ENCODE measurements around the gene PAQR8. TPM values are rescaled to one million over a fixed set of nuclear protein-coding genes. Genes with fewer than 3 reads are reported as not detected.

The PAQR8 gene
- total RNA-seq, 1 experiment from 2014 or later, result 3.7 TPM

DNA sequence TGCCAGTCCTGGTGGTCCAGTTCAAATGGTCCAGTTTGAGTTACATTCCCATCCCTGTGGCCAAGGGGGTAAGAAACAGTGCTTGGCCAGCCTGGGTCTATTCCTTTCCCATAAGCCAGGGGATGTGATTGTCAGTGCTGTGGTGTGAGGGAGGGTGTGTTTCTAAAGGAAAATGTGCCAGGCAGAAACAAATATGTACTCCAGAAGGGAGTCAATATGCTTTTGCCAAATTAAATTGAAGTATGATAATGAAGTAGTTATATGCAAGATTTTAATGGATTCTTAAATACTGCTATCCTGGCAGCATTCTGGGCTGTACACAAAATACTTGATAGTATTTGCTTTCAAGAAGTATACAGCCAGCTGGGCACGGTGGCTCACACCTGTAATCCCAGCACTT is 16.6 kb upstream of the PAQR8 start:
- no peaks in the 10 kb centered on the region; the same call in 1 of the 2 replicates for H3F3A ChIP-seq (ENCODE audit: insufficient read depth, low read depth)
- no peak overlapping the region for H3K27ac ChIP-seq
- no TSS peak for BruUV-seq (replicated peaks)
- no peak overlapping the region for H3K4me3 ChIP-seq
- no peaks in the 10 kb centered on the region for H3K9me3 ChIP-seq (ENCODE audit: insufficient read depth, low read depth)
- no peaks in the 10 kb centered on the region; the same call in 1 of the 2 replicates for H3K4me1 ChIP-seq (replicated peaks; ENCODE audit: insufficient read depth)
- H3K79me2 ChIP-seq (ENCODE audit: low read depth), result no peaks in the 10 kb centered on the region
- no peak overlapping the region for H3K4me2 ChIP-seq
- no peaks in the 10 kb centered on the region for H3K9me2 ChIP-seq (ENCODE audit: insufficient read depth)
- no peaks in the 10 kb centered on the region for H3K36me3 ChIP-seq (ENCODE audit: low read depth)
- intact Hi-C loops (cut with micrococcal nuclease; ENCODE audit: unreplicated experiment), result no loop called here
- H4K20me1 ChIP-seq (ENCODE audit: insufficient read depth), result no peaks in the 10 kb centered on the region
- ChIA-PET CTCF (no interaction called here), POLR2A (ENCODE audit: unreplicated experiment) (no interaction called here)
- no peaks in the 10 kb centered on the region for H3K27me3 ChIP-seq (ENCODE audit: insufficient read depth, low read depth)
- no peak for TF ChIP-seq EZH2 (IDR thresholded peaks at IDR 0.05; ENCODE audit: low read depth)
- TF ChIP-seq, protein P1, sequence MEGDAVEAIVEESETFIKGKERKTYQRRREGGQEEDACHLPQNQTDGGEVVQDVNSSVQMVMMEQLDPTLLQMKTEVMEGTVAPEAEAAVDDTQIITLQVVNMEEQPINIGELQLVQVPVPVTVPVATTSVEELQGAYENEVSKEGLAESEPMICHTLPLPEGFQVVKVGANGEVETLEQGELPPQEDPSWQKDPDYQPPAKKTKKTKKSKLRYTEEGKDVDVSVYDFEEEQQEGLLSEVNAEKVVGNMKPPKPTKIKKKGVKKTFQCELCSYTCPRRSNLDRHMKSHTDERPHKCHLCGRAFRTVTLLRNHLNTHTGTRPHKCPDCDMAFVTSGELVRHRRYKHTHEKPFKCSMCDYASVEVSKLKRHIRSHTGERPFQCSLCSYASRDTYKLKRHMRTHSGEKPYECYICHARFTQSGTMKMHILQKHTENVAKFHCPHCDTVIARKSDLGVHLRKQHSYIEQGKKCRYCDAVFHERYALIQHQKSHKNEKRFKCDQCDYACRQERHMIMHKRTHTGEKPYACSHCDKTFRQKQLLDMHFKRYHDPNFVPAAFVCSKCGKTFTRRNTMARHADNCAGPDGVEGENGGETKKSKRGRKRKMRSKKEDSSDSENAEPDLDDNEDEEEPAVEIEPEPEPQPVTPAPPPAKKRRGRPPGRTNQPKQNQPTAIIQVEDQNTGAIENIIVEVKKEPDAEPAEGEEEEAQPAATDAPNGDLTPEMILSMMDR (conservative IDR thresholded peaks at IDR 0.05), result no peak
- H2AFZ ChIP-seq, result no peak overlapping the region
- DNase-seq, result no peak

DNA sequence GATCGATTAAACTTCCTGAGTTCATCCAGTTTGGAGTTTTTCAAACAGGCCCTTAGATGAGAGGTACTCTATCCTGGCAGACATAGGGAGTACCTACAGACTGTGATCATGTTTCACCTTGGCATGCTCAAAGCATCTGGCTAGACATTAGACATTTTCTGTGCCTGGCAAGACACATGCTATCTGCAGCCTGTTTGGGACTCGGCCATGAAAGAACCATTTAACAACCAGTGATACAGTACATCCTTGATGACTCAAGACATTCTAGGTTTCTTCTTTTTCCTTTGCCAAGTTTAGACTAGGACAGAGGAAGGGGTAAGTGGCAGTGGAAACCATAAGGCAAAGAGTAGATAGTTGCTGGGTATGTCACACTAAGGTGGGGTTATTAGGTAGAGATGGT is 15.4 kb upstream of the PAQR8 start:
- Histone ChIP-seq H3K9me3 (ENCODE audit: insufficient read depth, low read depth) (no peaks in the 10 kb centered on the region), H3K4me2 (no peak overlapping the region), H3K4me1 (replicated peaks; ENCODE audit: insufficient read depth) (peaks cover 5% of the 10 kb centered on the region), H3K4me3 (no peak overlapping the region), H2AFZ (no peak overlapping the region), H3F3A (ENCODE audit: insufficient read depth, low read depth) (peaks cover 5% of the 10 kb centered on the region), H3K79me2 (ENCODE audit: low read depth) (no peaks in the 10 kb centered on the region), H3K36me3 (ENCODE audit: low read depth) (no peaks in the 10 kb centered on the region), H3K27ac (no peak overlapping the region), H3K9me2 (ENCODE audit: insufficient read depth) (no peaks in the 10 kb centered on the region), H4K20me1 (ENCODE audit: insufficient read depth) (no peaks in the 10 kb centered on the region), H3K27me3 (ENCODE audit: insufficient read depth, low read depth) (no peaks in the 10 kb centered on the region)
- TF ChIP-seq, protein P1 (conservative IDR thresholded peaks at IDR 0.05), result no peak
- TF ChIP-seq EZH2 (IDR thresholded peaks at IDR 0.05; ENCODE audit: low read depth), result no peak
- no peak for DNase-seq
- intact Hi-C loops (cut with micrococcal nuclease; ENCODE audit: unreplicated experiment), result no loop called here
- BruUV-seq (replicated peaks), result no TSS peak
- POLR2A ChIA-PET (ENCODE audit: unreplicated experiment), result no interaction called here
- CTCF ChIA-PET, result no interaction called here

DNA sequence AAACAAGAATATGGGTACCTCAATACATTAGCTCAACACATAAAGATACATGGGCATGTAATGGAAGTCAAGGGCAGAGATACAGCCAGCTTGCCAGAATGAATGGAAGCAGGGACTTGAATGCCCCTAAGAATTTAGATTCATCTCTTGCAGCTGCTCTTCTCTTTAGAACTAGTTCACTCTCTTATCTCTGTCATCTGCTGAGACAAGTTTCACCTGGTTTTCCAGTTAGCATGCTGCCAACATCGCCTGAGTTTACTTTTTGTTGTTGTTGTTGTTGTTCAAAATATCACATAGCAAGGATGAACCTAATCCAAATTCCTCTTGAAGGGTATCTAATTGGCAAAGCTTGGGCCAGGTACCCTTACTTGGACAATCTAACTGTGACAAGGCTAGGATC is 14.1 kb upstream of the PAQR8 start:
- Histone ChIP-seq H3K79me2 (ENCODE audit: low read depth) (no peaks in the 10 kb centered on the region), H3K4me3 (no peak overlapping the region), H3K27me3 (ENCODE audit: insufficient read depth, low read depth) (no peaks in the 10 kb centered on the region), H3K4me1 (replicated peaks; ENCODE audit: insufficient read depth) (peaks cover 14% of the 10 kb centered on the region), H2AFZ (no peak overlapping the region), H3F3A (ENCODE audit: insufficient read depth, low read depth) (peaks cover 15% of the 10 kb centered on the region), H3K9me2 (ENCODE audit: insufficient read depth) (no peaks in the 10 kb centered on the region), H3K27ac (no peak overlapping the region), H3K9me3 (ENCODE audit: insufficient read depth, low read depth) (no peaks in the 10 kb centered on the region), H4K20me1 (ENCODE audit: insufficient read depth) (no peaks in the 10 kb centered on the region), H3K4me2 (no peak overlapping the region), H3K36me3 (ENCODE audit: low read depth) (no peaks in the 10 kb centered on the region)
- POLR2A ChIA-PET (ENCODE audit: unreplicated experiment), result no interaction called here
- BruUV-seq (replicated peaks), result no TSS peak
- CTCF ChIA-PET, result no interaction called here
- TF ChIP-seq, protein P1 (conservative IDR thresholded peaks at IDR 0.05), result no peak
- TF ChIP-seq EZH2 (IDR thresholded peaks at IDR 0.05; ENCODE audit: low read depth), result no peak
- DNase-seq, result no peak
- intact Hi-C loops (cut with micrococcal nuclease; ENCODE audit: unreplicated experiment), result no loop called here

Measured in PC-9 (cell line).